SH-SY5Y (cell line): ENCODE data around the gene NEK10.

Experiments used
- GATA2 ChIP-seq: IDR thresholded peaks from 2 replicates; pipeline ENCODE4 v1.6.1; 2011; ENCODE audit warnings: mild to moderate bottlenecking, low read depth, low read length
- GATA3 ChIP-seq: IDR thresholded peaks from 2 replicates; pipeline ENCODE4 v1.6.1; 2011; ENCODE audit warnings: low read depth, mild to moderate bottlenecking, low read length, moderate library complexity

The NEK10 gene

DNA sequence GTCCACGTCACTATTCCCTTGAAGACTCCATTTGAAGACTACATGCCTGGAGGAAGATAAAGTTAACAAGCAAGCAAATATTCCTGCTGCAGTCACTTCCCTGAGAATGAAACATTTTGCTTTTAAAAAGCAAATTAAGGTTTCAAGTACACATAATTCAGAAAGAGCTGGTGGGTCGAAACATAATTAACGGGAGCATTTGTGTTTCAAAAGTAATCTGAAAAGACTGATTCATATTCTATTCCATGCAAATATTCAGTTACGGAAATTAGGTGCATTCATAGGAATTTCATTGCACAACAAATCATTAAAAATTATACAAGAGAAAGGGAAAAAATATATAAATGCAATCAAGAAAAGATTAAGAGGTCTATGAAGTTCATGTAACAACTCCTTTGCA lies 260.9 kb downstream of the NEK10 start:
- no peak for TF ChIP-seq GATA3
- no peak for TF ChIP-seq GATA2

DNA sequence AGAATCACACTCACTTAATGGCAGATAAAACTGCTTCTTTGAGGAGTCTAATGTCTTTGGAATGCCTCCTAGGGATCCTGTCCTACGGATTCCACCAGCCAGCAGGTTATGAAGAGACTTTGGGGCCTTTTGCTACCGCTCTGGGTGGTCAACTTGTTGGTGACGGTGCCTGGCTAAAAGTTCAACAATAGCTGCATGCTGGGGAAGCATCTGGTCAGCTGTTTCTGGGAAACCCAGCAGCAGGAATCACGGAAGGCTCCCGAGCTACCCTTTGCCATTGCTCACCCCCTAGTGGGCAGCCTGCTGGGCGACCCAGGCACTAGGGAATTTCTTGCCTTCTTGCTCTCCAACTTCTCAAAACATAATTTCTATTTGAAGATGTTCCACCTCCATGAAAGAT lies 263.3 kb downstream of the NEK10 start:
- no peak for TF ChIP-seq GATA3
- TF ChIP-seq GATA2: no peak

DNA sequence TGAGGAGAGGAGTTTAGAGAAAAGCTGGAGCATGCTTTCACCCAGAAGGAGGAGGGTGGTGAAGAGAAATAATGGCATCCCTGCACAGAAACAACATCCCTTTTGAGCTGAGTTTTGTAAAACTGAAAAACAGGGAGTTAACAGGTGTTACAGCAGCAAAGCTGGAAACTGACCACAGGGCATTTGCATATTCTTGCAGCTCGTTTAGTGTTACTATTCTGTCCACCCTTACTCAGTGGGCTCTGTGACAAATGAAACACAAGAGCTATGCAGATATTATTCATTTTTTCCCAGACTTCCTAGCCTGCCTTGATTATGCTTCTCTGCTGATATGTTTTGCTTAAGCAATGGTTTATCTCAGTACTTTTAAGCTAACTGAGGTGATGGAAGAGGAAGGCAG lies 272.0 kb downstream of the NEK10 start:
- TF ChIP-seq GATA2 (no peak), GATA3 (no peak)

DNA sequence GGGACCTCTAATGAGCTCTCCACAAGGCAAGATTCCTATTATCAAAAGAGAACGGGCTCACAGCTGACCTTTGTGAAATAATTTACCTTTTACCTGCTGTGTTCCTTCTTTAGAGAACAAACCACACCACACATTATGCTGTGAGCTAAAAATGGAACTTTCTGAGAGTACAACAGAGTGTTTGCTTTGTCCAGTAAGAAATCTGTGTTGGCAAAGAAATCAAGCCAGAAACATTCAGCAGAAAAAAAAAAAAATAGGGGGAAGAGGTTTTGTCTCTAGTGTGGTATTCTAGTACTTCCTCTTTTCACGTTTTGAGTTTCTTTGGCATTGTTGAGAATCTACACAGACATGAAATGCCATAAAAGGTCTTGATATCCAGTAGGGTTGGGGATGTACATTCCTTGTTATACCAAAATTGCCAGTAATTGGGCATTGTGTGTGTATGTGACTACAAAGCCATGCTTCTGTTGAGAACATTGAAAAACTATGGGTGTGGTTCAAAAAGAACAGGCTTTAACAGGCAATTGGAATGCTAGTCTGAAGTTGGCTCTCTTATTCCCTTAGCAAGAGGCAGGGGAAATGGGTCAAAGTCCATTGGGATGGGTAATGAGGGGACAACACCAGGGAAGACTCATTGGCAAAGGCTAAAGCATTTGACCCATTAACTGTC lies 273.5 kb downstream of the NEK10 start:
- TF ChIP-seq GATA3: no peak

DNA sequence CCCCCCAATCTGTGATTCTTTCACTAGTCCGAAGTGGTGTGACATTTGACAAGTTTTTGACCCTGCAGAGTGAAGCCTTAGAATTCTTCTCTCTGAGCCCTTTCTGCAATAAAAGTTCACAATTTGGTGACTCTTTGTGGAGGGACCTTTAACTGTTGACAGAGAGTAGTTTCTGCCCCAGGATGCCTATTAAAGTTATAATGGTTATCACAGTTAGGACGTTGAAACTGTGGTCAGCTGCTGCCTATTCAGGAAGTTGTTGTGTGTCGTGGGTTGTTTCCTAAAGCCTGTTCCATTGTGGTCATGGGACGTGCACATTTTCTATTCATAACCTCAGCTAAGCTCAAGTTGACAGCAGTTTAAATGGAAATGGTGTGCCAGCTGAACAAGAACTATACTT lies 274.5 kb downstream of the NEK10 start:
- TF ChIP-seq GATA3: no peak
- no peak for TF ChIP-seq GATA2

DNA sequence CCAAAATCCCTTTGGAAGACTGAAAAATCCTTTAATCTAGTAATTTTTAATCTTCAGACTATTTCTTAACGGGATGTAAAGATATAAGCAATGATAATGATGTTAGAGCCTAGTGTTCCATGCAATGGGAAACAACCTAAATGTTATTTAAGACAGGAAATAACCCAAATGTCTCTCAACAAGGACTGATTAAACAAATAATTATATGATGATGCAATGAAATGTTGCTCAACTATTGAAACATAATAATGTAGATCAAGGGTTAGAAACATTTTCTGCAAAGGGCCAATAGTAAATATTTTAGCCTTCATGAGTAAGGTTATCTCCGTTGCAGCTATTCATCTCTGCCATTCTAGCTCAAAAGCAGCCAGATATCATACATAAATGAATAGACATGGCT lies 275.4 kb downstream of the NEK10 start:
- no peak for TF ChIP-seq GATA3
- TF ChIP-seq GATA2: no peak

DNA sequence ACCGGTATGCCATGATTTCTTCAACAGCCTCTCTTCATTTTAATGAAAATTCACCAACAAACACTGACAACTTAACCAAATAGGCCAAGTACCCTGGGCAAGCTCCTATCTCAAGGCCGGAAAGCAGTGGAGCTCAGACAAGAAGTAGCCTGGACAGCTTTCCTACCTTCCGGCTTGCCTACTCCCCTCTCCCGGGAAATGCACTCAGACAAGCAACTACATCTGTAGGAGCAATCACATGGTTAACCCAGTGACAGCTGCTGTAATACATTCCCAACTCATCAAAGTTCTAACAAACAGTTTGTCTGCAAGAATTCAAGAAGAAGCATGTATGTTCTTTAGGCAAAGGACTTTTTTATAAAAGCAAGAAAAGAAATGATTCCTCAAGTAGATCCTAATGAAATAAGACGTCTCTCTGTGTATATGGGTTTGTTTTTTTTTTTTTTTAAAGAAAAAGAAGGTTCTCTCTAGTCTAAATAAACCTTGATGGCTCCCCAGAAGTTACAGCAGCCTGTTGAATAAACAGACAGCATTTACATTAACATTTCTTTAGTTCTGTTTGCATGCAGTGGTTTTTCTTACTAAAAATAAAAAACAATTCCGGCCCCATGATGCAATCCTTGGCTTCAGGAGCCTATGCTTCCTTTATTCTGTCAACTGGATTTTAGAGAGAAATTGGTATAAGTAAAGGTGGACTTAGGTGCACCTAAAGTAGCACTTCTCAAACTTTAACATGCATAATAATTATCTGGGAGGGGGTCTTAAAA lies 278.7 kb downstream of the NEK10 start:
- TF ChIP-seq GATA3 (no peak), GATA2 (no peak)

DNA sequence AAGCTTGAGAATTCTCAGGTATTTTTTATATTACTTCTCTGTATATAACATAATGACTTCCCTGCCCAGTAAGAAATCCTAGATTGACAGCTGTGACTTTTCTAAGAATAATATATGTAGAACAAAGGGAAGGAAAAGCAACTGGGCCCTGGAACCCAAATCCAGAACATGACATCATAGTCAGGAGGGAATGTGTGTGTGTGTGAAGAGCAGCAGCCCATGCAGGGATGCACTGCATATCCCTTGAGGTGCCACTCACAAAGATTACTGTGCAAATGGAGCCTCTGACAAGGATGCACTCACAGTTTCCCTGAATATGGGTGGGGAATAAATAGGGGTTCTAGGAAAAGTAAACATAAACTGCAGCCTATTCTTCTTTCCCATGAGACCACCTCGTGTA lies 279.5 kb downstream of the NEK10 start:
- no peak for TF ChIP-seq GATA3
- TF ChIP-seq GATA2: no peak

DNA sequence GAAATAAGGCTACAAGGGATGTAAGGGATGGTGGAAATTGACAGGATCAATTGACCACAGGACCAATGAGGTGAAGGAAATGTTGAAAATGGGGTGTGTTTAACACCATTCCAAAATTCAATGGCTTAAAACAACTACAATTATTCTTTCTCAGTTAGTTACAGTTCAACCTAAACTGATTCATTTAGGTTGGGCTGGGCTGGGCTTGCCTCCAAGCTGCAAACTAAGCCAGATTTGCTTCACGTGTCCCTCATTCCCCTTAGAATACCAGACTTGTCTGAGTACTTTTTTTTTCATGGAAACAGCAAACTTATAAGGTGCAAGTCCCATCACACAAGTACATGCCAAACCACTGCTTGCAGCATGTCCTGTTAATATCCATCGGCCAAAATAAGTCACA lies 280.1 kb downstream of the NEK10 start:
- TF ChIP-seq GATA2 (no peak), GATA3 (no peak)

DNA sequence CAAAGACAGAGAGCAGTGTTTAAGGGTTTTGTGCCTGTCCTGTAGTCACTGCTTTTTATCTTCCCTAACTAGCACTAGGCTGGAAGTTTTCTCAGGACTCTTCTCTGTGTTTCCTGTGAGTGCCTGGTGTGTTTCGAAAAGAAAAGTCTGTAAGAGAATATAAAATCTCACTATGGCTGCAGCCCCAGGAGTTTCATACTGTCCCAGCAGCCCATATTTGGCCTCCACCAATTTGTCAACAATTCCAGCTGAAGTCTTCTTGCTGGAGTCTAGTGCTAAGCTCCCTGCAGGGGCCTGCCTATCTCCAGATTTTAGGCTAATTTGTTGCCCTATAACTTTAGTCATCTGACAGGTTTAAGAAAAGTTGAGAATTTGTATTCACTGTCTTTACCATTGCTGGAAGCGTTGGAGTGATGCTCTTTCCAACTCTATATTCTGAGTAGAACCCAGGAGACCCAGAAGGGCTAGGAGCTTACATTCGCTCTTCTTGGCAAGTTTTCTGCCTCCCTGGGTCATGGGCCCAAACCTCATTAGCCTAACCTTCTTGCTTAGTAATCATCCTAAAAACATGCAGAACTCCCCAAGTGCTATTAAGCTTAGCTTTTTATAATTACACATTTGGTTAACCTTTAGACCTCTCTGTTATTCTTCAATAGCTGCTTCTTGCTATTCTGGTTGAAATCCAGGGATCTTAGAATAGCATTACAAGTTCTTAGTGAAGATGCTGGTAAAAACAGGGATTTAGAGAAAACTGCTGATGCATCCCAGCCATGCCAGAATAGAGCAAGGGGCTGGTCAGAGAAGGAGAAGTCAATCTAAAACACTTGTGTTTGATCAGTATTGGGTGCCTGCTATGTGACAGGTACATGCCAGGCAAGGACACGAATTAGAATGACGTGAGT lies 283.1 kb downstream of the NEK10 start:
- TF ChIP-seq GATA3 (no peak), GATA2 (no peak)

DNA sequence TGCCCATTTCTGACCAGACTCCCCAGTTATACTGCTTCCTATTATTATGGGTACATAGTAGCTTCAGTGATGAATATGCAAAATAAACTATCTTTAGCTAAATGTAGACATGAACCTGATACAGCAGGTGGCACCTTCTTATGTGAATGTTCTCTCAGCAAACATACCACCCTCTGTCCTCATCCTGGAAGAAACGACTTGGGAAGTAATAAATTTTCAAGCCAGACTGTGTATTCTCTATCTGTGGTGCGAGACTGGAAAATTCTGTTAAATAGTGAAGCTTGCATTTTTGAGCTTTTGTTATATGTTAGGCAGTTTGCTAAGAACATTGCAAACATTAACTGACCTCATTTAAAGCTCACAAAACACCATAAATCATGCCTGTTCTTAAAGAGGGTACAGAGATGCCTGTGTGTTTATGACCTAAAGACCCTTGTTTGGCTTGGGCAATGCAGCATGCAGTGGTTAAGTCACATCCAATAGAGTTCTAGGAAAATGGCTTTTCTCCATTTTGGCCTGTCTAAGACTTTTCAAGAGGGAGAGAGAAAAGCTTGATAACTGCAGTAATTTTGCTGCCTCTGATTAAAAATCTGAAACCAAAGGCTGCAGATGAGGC lies 287.1 kb downstream of the NEK10 start:
- TF ChIP-seq GATA2 (no peak), GATA3 (no peak)

DNA sequence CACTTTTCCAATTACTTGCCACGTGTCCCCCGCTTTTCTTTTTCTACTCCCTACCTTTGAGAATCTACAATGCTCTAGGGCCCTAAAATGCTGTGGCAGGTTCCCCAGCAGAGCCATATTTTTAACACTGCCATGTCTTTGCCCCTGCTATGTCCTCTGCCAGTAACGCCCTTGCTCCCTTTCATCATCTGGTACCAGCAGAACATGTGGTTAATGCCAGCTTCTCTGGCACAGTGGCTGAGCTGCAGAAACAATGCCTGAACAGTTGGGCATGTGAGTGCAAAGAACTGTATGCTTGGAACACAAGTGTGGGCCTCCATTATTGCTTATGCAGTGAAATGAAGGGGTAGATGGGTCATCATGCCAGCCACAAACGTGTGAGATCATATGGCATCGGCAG lies 287.6 kb downstream of the NEK10 start:
- TF ChIP-seq GATA2 (no peak), GATA3 (no peak)

DNA sequence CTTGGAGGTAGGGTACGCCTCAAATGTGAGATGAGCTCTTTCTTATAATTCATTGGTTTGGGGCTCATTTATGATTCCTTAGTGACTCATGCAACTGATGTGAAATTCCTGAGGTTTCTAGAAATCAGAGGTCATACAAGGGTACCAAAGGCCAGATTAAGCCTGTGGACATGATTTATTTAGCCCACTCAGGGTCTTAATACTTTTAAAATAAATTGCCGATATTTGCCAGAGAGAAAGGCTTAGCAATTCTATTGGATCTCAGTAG lies 289.0 kb downstream of the NEK10 start:
- TF ChIP-seq GATA2 (no peak), GATA3 (no peak)
